K562 (cell line): ENCODE measurements around the gene HCN3. TPM values are rescaled to one million over a fixed set of nuclear protein-coding genes. Genes with fewer than 3 reads are reported as not detected.
"Not testable (repeated sequence)": the region's sequence is repeated elsewhere in the genome, so short reads cannot be mapped to it uniquely, and the experiment has no call there.

ENCODE experiments used
- ATAC-seq: fragments of 200-7000 bp; cut with Tn5 transposase; 3 replicates; pipeline ENCODE4 v1.9.1; 2020; ENCODE audit warnings: moderate library complexity
- BruUV-seq: library from RNA; stranded (reverse); fragments of 400-500 nt; replicated peaks from 2 replicates; lab custom pipeline; 2021; lab: Mats Ljungman, UMichigan
- CTCF ChIA-PET: fragments of 300-600 bp; formaldehyde crosslinking; extraction: SDS; loops from one replicate; lab custom pipeline; 2021; ENCODE audit warnings: low intra/inter-chr PET ratio; lab: Yijun Ruan, JAX
- POLR2A ChIA-PET: fragments of 300-600, 350-650 bp; sonication (Branson Sonifier 250); formaldehyde crosslinking; extraction: SDS; loops from one replicate; lab custom pipeline; 2021; ENCODE audit warnings: antibody characterized with exemption, inconsistent platforms; lab: Yijun Ruan, JAX
- DNase-seq, 4 experiments: peaks; one replicate each; pipeline versions ENCODE4 v3.0.0 to v3.0.0-alpha.2; 2011 to 2018; ENCODE audit warnings: low spot score in 3 of 4, mixed read lengths in 3 of 4; ENCODE audit errors: extremely low read depth in 1 of 4
- FAIRE-seq: peaks from 2 replicates; lab custom pipeline; 2011; peaks lifted over from hg19 to GRCh38; lab: Jason Lieb, UNC
- H2AFZ ChIP-seq: 2 replicates; pipeline ENCODE4 v1.6.0; 2011; ENCODE audit warnings: low read depth, low read length, control low read depth, inconsistent platforms
- H3K27ac ChIP-seq: fragments of 200-600 bp; 3 replicates; pipeline ENCODE4 v1.8.0; 2011; ENCODE audit warnings: low read depth, mild to moderate bottlenecking, control low read depth, inconsistent platforms, low read length, moderate library complexity, mixed read lengths; ENCODE audit errors: extremely low read depth
- H3K27me3 ChIP-seq, 2 experiments: fragments of 300-600 bp in 1 of 2; 2 replicates in 1 of 2; 3 replicates in 1 of 2; pipeline versions ENCODE4 v1.6.0 to v1.8.0; 2011; ENCODE audit warnings: inconsistent platforms in 2 of 2, low read length in 2 of 2, mild to moderate bottlenecking in 1 of 2, mixed read lengths in 1 of 2, moderate library complexity in 1 of 2; ENCODE audit not compliant: control insufficient read depth in 2 of 2, insufficient read depth in 2 of 2
- H3K36me3 ChIP-seq: fragments of 300-600 bp; 3 replicates; pipeline ENCODE4 v1.8.0; 2011; ENCODE audit warnings: mild to moderate bottlenecking, low read length, inconsistent platforms; ENCODE audit not compliant: control insufficient read depth, insufficient read depth
- H3K4me1 ChIP-seq, 2 experiments: fragments of 200-600 bp in 1 of 2; replicated peaks in 1 of 2; 2 replicates in 1 of 2; 3 replicates in 1 of 2; pipeline versions ENCODE4 v1.5.1 to v1.8.0; 2011; ENCODE audit warnings: inconsistent platforms in 2 of 2, low read length in 2 of 2, mild to moderate bottlenecking in 1 of 2, mixed read lengths in 1 of 2, moderate library complexity in 1 of 2; ENCODE audit not compliant: control insufficient read depth in 2 of 2, insufficient read depth in 2 of 2
- H3K4me2 ChIP-seq: 2 replicates; pipeline ENCODE4 v1.6.1; 2011; ENCODE audit warnings: low read length, control low read depth, inconsistent platforms, mixed read lengths; ENCODE audit not compliant: insufficient read depth
- H3K4me3 ChIP-seq: fragments of 200-600 bp; sonication (generic), shearing (Covaris generic); 2 replicates; pipeline ENCODE4 v1.5.1; 2016; ENCODE audit warnings: control low read depth, inconsistent platforms
- H3K79me2 ChIP-seq: fragments of 200-600 bp; 3 replicates; pipeline ENCODE4 v1.8.0; 2011; ENCODE audit warnings: low read length, inconsistent platforms; ENCODE audit not compliant: control insufficient read depth, insufficient read depth
- H3K9ac ChIP-seq, 2 experiments: 2 replicates each; pipeline versions ENCODE4 v1.6.0 to v1.6.1; 2011; ENCODE audit warnings: low read depth in 2 of 2, low read length in 2 of 2, control low read depth in 1 of 2, inconsistent platforms in 1 of 2, mild to moderate bottlenecking in 1 of 2, mixed read lengths in 1 of 2; ENCODE audit not compliant: insufficient read depth in 1 of 2
- H3K9me1 ChIP-seq: one replicate; pipeline ENCODE4 v1.6.0; 2011; ENCODE audit warnings: inconsistent platforms, mild to moderate bottlenecking, low read length, moderate library complexity; ENCODE audit not compliant: control insufficient read depth, insufficient read depth
- H3K9me3 ChIP-seq: replicated peaks from 2 replicates; pipeline ENCODE4 v1.5.1; 2011; ENCODE audit warnings: low read depth, low read length, inconsistent platforms; ENCODE audit not compliant: control insufficient read depth, insufficient read depth
- H4K20me1 ChIP-seq: replicated peaks from 2 replicates; pipeline ENCODE4 v1.6.1; 2011; ENCODE audit warnings: low read length, inconsistent platforms, mixed read lengths; ENCODE audit not compliant: control insufficient read depth, insufficient read depth
- BRF1 ChIP-seq: IDR thresholded peaks from 3 replicates; pipeline ENCODE4 v1.6.1; 2011; ENCODE audit warnings: borderline replicate concordance, mild to moderate bottlenecking; ENCODE audit not compliant: insufficient read length; ENCODE audit errors: extremely low read depth
- RBFOX2 ChIP-seq: fragments of 200-400 bp; formaldehyde crosslinking; IDR thresholded peaks from 2 replicates; pipeline ENCODE4 v1.6.1; 2017; ENCODE audit warnings: low read depth, mild to moderate bottlenecking, low read length, moderate library complexity
- RFX7 ChIP-seq: fragments of 250-450 bp; sonication (Bioruptor Pico); IDR thresholded peaks from 2 replicates; pipeline ENCODE4 v1.5.1; 2021; ENCODE audit warnings: mild to moderate bottlenecking
- WGBS: fragments of 100-300 bp; shearing (Covaris generic); methylation state at CpG from one replicate; pipeline ENCODE4 v1.1.6; 2016; ENCODE audit warnings: low coverage, mixed read lengths; ENCODE audit not compliant: insufficient coverage; ENCODE audit errors: missing lambda C conversion rate; 5-methylcytosine and 5-hydroxymethylcytosine counted together
- in situ Hi-C: fragments of 300-500 bp; cut with MboI; formaldehyde crosslinking; loops from 4 replicates; pipeline ENCODE4 v1.15.0; 2018; ENCODE audit warnings: inconsistent platforms, mixed read lengths
- intact Hi-C: fragments of 100-400 bp; cut with micrococcal nuclease; formaldehyde crosslinking; loops from 2 replicates; pipeline ENCODE4 v1.14.2; 2022
- polyA plus RNA-seq, 8 experiments: library from polyadenylated mRNA; depleted of rRNA in 4 of 8; stranded (reverse) in 5 of 8; unstranded in 3 of 8; fragments of >200 nt; fragmentation: Nextera tagmentation in 2 of 8; fragmentation: Illumina TruSeq in 1 of 8; extraction: Ambion mirVana in 2 of 8; extraction: Trizol in 1 of 8; gene quantifications; 2 replicates each; pipeline versions ENCODE4 v1.2.1 to v1.2.3, GENCODE V29; 2011 to 2014; ENCODE audit warnings: inconsistent platforms in 1 of 8, missing spikeins in 1 of 8
- total RNA-seq, 7 experiments: library from RNA; depleted of rRNA in 6 of 7; stranded (reverse); fragments of >200 nt in 6 of 7; fragmentation: Illumina TruSeq in 2 of 7; extraction: Trizol in 2 of 7; gene quantifications; 2 replicates each; pipeline versions ENCODE4 v1.2.1 to v1.2.3, GENCODE V29; 2011 to 2021; ENCODE audit warnings: low replicate concordance in 1 of 7

Gene HCN3
- total and polyA plus RNA-seq, 9 of the 15 experiments (the other 6 are each of a cell fraction or from before 2014, with no cell fraction given) = 0.91 to 9.7 (median 3.9) TPM

DNA sequence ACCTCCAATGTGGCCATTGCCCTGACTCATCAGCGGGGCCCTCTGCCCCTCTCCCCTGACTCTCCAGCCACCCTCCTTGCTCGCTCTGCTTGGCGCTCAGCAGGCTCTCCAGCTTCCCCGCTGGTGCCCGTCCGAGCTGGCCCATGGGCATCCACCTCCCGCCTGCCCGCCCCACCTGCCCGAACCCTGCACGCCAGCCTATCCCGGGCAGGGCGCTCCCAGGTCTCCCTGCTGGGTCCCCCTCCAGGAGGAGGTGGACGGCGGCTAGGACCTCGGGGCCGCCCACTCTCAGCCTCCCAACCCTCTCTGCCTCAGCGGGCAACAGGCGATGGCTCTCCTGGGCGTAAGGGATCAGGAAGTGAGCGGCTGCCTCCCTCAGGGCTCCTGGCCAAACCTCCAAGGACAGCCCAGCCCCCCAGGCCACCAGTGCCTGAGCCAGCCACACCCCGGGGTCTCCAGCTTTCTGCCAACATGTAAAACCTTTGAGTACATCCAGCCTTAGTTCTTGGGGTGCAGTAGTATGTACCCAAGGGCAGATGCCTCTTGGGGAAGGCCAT lies 10.8 kb downstream of the HCN3 start (continued):
- no peak for TF ChIP-seq BRF1
- TF ChIP-seq RBFOX2 = peak; percentile 58
- TF ChIP-seq RFX7 (CRISPR knock-in tag) = no peak
- TF ChIP-seq, all 486 proteins: peak for 5

DNA sequence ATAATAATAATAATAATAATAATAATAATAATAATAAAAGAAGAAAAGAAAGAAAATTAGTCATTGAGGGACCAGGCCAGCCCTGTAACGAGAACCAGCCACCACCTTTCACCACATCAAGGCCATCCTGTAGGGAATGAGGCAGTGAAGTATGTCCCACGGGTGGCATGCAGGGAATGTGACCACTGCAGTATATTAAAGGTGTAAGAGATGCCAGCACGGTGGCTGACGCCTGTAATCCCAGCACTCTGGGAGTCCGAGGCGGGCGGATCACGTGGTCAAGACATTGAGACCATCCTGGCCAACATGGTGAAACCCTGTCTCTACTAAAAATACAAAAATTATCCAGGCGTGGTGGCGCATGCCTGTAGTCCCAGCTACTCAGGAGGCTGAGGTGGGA lies 13.7 kb downstream of the HCN3 start:
- H3K4me3 ChIP-seq, DNase-seq, H3K9ac ChIP-seq, H3K9me3 ChIP-seq, H3K27ac ChIP-seq, H3K79me2 ChIP-seq, in situ Hi-C loops, H3K4me2 ChIP-seq, H3K9me1 ChIP-seq, BruUV-seq, H3K27me3 ChIP-seq, H4K20me1 ChIP-seq, H2AFZ ChIP-seq, FAIRE-seq, intact Hi-C loops, ATAC-seq: not testable (repeated sequence)
- CTCF ChIA-PET = interaction anchor here (0.6 kb wide), 1 partner anchor 47 kb away, joined by 3 read pairs; no protein-coding TSS in a partner anchor
- peaks cover 0 to 27% of the 10 kb centered on the region in 2 experiments; a peak in 2 of 5 replicates for H3K4me1 ChIP-seq
- peaks cover 59% of the 10 kb centered on the region; the same call in 2 of the 3 replicates for H3K36me3 ChIP-seq
- POLR2A ChIA-PET = interaction anchor here (0.8 kb wide), 1 partner anchor 13 kb away, joined by 3 read pairs; no protein-coding TSS in a partner anchor
- 92% methylated on average over 10 of the region's 10 CpGs for WGBS
